Spleen (tissue), 7 donors: ENCODE measurements around the gene OXT.

Experiments used
- CTCF ChIP-seq, 11 experiments: fragments of 200-600 bp in 7 of 11; fragments of 450-650 bp in 4 of 11; sonication (generic) in 4 of 11; IDR thresholded peaks in 8 of 11; conservative IDR thresholded peaks in 3 of 11; 1 replicate in 7 of 11; 2 replicates in 4 of 11; pipeline versions ENCODE4 v1.4.0 to v1.8.0; 2016 to 2021; ENCODE audit warnings: antibody characterized with exemption in 11 of 11, inconsistent platforms in 4 of 11, mild to moderate bottlenecking in 1 of 11
- POLR2A ChIP-seq, 3 donors: fragments of 450-650 bp; IDR thresholded peaks; one replicate each; pipeline ENCODE4 v1.5.1; 2017; ENCODE audit warnings: antibody characterized with exemption in 3 of 3, mild to moderate bottlenecking in 1 of 3
- donor health status: DM: no; HTN: no; CAD: no; lungs with moderate emphysema.
- donor health status: DM: no; HTN: no; CAD: no.
- donor health status: DM: no; HTN: no; CAD: no.

GRCh38 chr20:3085571-3086072 lies 14.2 kb downstream of the OXT start:
- TF ChIP-seq POLR2A (IDR thresholded peaks at IDR 0.05), result no peak
- no peak for TF ChIP-seq CTCF (IDR thresholded peaks at IDR 0.05 in 8 of 11, conservative IDR thresholded peaks at IDR 0.05 in 3 of 11)
